Mesothelial cell of epicardium (in vitro differentiated cells): ENCODE data around the gene JUNB. TPM values are rescaled to one million over a fixed set of nuclear protein-coding genes. Genes with fewer than 3 reads are reported as not detected.

Source experiments
- DNase-seq, 2 experiments: peaks; one replicate each; pipeline ENCODE4 v3.0.0; 2021; ENCODE audit warnings: low spot score in 2 of 2; ENCODE audit not compliant: unreplicated experiment in 2 of 2
- H3K27ac Mint-ChIP-seq: 2 replicates; pipeline ENCODE4 v1.8.0; 2021; ENCODE audit warnings: mixed read lengths
- H3K27me3 Mint-ChIP-seq: 2 replicates; pipeline ENCODE4 v1.8.0; 2021; ENCODE audit warnings: low read depth, mixed read lengths
- H3K36me3 Mint-ChIP-seq: 2 replicates; pipeline ENCODE4 v1.8.0; 2021; ENCODE audit warnings: mixed read lengths
- H3K4me1 Mint-ChIP-seq: 2 replicates; pipeline ENCODE4 v1.8.0; 2021; ENCODE audit warnings: mixed read lengths
- H3K4me3 Mint-ChIP-seq: 2 replicates; pipeline ENCODE4 v1.8.0; 2021; ENCODE audit warnings: mild to moderate bottlenecking, moderate library complexity, mixed read lengths
- H3K9me3 Mint-ChIP-seq: 2 replicates; pipeline ENCODE4 v1.8.0; 2021; ENCODE audit warnings: mixed read lengths
- total RNA-seq: library from RNA; stranded (reverse); gene quantifications from 3 replicates; pipeline ENCODE4 v1.2.1, GENCODE V29; 2021
- TF ChIP-seq, protein P1 (sequence below): fragments of 200-600 bp; sonication (generic); IDR thresholded peaks from one replicate; pipeline ENCODE4 v1.5.0; 2021; ENCODE audit warnings: antibody characterized with exemption; ENCODE audit not compliant: unreplicated experiment

JUNB gene
- total RNA-seq, 1 donor from 2014 or later, result 160 TPM

DNA sequence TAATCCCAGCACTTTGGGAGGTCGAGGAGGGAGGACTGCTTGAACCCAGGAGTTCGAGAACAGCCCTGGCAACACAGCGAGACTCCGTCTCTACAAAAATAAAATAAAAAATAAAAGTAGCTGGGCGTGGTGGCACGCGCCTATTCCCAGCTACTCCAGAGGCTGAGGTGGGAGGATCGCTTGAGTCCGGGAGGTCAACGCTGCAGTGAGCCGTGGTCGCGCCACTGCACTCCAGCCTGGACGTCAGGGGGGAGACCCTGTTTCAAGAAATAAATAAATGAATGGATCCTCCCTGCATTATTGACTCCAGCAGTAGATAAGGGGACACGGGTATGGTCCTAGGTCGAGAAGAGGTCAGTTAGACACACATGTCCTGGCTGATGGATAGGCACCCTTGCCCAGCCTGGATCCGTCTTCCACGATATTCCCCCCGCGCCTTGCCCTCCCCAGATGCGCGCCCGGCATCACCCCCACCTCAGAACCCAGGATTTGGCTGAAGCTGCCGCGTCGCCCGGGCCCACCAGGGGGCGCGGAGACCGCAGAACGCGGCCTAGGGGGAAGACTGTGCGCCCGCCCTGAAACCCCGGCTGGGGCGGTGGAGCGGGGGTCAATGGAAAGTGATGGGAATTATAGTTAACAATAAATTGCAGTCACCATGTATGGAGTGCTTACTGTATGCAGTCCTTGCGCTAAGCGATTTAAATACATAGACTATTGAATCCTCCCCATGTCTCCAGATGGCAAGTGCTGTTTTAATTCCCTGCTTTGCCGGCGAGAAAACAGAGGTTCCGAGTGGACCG, 13.9 kb upstream of the JUNB start:
- TF ChIP-seq, protein P1, sequence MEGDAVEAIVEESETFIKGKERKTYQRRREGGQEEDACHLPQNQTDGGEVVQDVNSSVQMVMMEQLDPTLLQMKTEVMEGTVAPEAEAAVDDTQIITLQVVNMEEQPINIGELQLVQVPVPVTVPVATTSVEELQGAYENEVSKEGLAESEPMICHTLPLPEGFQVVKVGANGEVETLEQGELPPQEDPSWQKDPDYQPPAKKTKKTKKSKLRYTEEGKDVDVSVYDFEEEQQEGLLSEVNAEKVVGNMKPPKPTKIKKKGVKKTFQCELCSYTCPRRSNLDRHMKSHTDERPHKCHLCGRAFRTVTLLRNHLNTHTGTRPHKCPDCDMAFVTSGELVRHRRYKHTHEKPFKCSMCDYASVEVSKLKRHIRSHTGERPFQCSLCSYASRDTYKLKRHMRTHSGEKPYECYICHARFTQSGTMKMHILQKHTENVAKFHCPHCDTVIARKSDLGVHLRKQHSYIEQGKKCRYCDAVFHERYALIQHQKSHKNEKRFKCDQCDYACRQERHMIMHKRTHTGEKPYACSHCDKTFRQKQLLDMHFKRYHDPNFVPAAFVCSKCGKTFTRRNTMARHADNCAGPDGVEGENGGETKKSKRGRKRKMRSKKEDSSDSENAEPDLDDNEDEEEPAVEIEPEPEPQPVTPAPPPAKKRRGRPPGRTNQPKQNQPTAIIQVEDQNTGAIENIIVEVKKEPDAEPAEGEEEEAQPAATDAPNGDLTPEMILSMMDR, result peak; percentile 97
- Mint-ChIP-seq H3K4me3 (peak overlapping the region; percentile 73), H3K27ac (peak overlapping the region; percentile 53), H3K4me1 (peaks cover 27% of the 10 kb centered on the region), H3K36me3 (peaks cover 2% of the 10 kb centered on the region), H3K27me3 (no peaks in the 10 kb centered on the region), H3K9me3 (no peaks in the 10 kb centered on the region)
- peak; percentile 72 to 90 for DNase-seq

DNA sequence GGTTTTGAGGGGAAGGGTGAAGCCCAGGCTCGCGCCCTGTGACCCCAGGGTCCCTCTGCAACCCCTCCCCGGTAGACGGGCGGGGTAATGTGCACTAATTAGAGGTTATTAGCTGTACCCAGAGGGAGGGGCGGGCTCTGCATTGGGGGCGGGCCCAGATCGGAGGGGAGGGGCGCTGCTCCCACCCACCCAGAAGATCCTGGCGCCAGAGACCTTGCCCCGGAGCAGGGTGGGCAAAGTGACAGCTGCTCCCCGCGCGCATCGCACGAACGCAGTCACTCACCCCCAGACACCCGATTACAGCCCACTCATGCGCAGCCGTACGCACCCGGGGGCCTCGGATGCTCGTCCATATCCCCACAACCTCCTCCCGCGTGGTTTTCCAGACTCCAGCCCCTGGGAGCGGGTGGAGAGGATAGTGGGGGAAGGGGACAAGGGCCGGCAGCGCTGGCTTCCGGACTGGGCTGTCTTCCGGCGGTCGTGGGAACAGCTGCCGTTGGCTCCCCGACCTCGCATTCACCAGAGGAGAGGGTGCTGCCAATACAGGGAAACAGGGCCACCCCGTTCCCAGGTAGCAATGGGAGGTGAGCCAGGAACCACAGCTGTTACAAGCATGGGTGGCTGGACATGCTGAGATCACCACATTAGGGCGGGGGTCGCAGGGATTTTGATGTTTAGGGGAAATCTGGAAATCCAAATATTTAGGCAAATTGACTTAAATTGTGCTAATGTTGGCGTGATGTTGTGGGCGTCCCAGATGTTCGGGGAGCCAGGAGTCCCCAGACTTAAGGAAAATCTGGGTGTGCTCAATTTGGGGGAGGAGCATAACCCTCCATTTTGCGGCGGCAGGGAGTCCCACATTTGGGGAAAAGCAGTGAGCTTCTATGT, 13.0 kb upstream of the JUNB start:
- TF ChIP-seq, protein P1, result no peak
- peaks cover 2% of the 10 kb centered on the region for H3K36me3 Mint-ChIP-seq
- H3K27me3 Mint-ChIP-seq, result no peaks in the 10 kb centered on the region
- peak overlapping the region; percentile 73 for H3K4me3 Mint-ChIP-seq
- no peaks in the 10 kb centered on the region for H3K9me3 Mint-ChIP-seq
- H3K27ac Mint-ChIP-seq, result peak overlapping the region; percentile 96
- peaks cover 27% of the 10 kb centered on the region for H3K4me1 Mint-ChIP-seq
- DNase-seq, result peak in 1 of 2 experiments; percentile 65

DNA sequence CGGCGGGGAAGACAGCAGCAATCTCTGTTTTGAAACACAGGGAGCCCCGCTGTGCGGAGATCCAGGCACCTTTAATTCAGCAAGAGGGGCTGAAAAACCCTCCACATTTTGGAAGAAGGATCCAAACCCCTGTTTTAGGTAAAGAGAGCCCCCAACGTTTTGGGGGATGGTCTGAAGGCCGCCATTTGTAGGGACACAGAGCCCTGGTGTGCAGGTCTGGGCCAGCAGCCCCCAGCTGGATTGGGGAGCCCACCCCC, 12.5 kb upstream of the JUNB start:
- no peaks in the 10 kb centered on the region for H3K9me3 Mint-ChIP-seq
- no peak for DNase-seq
- peak overlapping the region; percentile 96 for H3K27ac Mint-ChIP-seq
- H3K4me1 Mint-ChIP-seq, result peaks cover 32% of the 10 kb centered on the region
- peak overlapping the region; percentile 73 for H3K4me3 Mint-ChIP-seq
- TF ChIP-seq, protein P1, result no peak
- H3K27me3 Mint-ChIP-seq, result no peaks in the 10 kb centered on the region
- H3K36me3 Mint-ChIP-seq, result no peaks in the 10 kb centered on the region

DNA sequence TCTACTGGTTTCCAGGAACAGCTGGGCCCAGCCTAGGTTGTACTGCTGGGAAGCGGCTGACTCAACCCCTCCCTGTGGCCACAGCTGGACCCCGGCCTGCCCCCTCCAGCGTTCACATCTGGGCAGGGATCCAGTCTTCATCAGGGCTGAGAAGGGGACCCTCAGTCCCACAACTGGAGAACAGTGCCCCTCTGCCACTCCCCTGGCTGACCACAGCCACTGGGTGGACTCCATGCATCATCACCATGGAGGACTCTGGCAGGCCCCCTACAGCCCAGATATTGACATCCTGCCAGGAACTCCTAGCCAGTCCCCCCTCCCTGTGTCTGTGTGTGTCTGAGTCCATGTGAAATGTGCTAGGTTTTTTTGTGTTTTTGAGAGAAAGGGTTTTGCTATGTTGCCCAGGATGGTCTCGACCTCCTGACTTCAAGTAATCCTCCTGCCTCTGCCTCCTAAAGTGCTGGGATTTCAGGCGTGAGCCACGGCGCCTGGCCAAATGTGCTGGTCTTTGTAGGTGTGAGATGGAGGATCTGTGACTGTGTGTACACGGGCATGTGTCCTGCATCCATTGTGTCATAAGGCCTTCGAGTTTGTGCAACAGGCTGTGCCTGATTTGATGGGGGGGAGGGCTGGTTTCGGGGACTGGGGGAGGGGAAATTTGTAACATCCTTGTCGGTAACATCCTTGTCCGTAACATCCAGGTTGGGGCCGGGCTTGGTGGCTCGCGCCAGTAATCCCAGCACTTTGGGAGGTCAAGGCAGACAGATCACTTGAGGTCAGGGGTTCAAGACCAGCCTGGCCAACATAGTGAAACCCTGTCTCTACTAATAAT, 11.9 kb upstream of the JUNB start:
- no peaks in the 10 kb centered on the region for H3K9me3 Mint-ChIP-seq

DNA sequence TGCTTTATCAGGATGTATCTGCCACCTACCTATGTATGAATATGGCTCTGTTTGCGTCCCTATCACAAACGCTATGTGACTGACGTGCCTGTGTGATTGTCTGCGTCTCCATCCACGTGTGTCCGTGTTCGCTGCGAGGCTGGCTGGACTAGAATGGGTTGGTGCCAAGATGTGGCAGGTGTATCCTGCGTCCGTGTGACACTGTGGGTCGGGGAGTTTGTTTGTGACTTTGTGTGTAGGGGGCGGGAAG, 9.2 kb upstream of the JUNB start:
- H3K4me3 Mint-ChIP-seq, result peak overlapping the region; percentile 78
- no peaks in the 10 kb centered on the region for H3K9me3 Mint-ChIP-seq
- TF ChIP-seq, protein P1, result no peak
- H3K27me3 Mint-ChIP-seq, result no peaks in the 10 kb centered on the region
- DNase-seq, result no peak
- H3K27ac Mint-ChIP-seq, result peak overlapping the region; percentile 97
- no peaks in the 10 kb centered on the region for H3K36me3 Mint-ChIP-seq
- H3K4me1 Mint-ChIP-seq, result peaks cover 28% of the 10 kb centered on the region

More for the DNA sequence above, 11.9 kb upstream of the JUNB start:
- peak overlapping the region; percentile 73 for H3K4me3 Mint-ChIP-seq
- TF ChIP-seq, protein P1, result no peak
- peaks cover 32% of the 10 kb centered on the region for H3K4me1 Mint-ChIP-seq
- H3K36me3 Mint-ChIP-seq, result no peaks in the 10 kb centered on the region
- peak overlapping the region; percentile 96 for H3K27ac Mint-ChIP-seq
- no peaks in the 10 kb centered on the region for H3K27me3 Mint-ChIP-seq
- DNase-seq, result peak in 1 of 2 experiments; percentile 55
